GM23338 (cell line): Measurements from ENCODE around the gene EML1. TPM values are rescaled to one million over a fixed set of nuclear protein-coding genes. Genes with fewer than 3 reads are reported as not detected.

Experiments
- ATAC-seq: fragments of 200-7000 bp; cut with Tn5 transposase; 3 replicates; pipeline ENCODE4 v1.9.1; 2020
- DNase-seq: peaks from one replicate; pipeline ENCODE4 v3.0.0-alpha.2; 2015; ENCODE audit warnings: low spot score
- H2AFZ ChIP-seq: fragments of 200-600 bp; sonication (generic); 2 replicates; pipeline ENCODE4 v1.8.0; 2016; ENCODE audit warnings: antibody characterized with exemption, mild to moderate bottlenecking, moderate library complexity
- H3F3A ChIP-seq: fragments of 200-600 bp; sonication (generic); replicated peaks from 2 replicates; pipeline ENCODE4 v1.8.0; 2017; ENCODE audit warnings: antibody characterized with exemption, mixed run types, low read depth
- H3K27ac ChIP-seq: fragments of 200-600 bp; sonication (generic); 2 replicates; pipeline ENCODE4 v1.6.1; 2016; ENCODE audit warnings: low read depth
- H3K27me3 ChIP-seq: fragments of 200-600 bp; sonication (generic); 2 replicates; pipeline ENCODE4 v1.8.0; 2016; ENCODE audit warnings: mild to moderate bottlenecking, mixed run types, moderate library complexity; ENCODE audit not compliant: insufficient read depth
- H3K36me3 ChIP-seq: fragments of 200-600 bp; sonication (generic); 2 replicates; pipeline ENCODE4 v1.8.0; 2016; ENCODE audit warnings: mild to moderate bottlenecking; ENCODE audit not compliant: insufficient read depth
- H3K4me1 ChIP-seq: fragments of 200-600 bp; sonication (generic); 2 replicates; pipeline ENCODE4 v1.8.0; 2016; ENCODE audit warnings: mild to moderate bottlenecking, moderate library complexity; ENCODE audit not compliant: insufficient read depth
- H3K4me2 ChIP-seq: fragments of 200-600 bp; sonication (generic); 2 replicates; pipeline ENCODE4 v1.7.1; 2017; ENCODE audit warnings: mixed run types
- H3K4me3 ChIP-seq: fragments of 200-600 bp; sonication (generic); 2 replicates; pipeline ENCODE4 v1.6.1; 2016; ENCODE audit warnings: mixed run types
- H3K79me2 ChIP-seq: fragments of 200-600 bp; sonication (generic); replicated peaks from 2 replicates; pipeline ENCODE4 v1.8.0; 2017; ENCODE audit warnings: mild to moderate bottlenecking; ENCODE audit not compliant: insufficient read depth
- H3K9me2 ChIP-seq: fragments of 200-600 bp; sonication (generic); 2 replicates; pipeline ENCODE4 v1.8.0; 2017; ENCODE audit not compliant: insufficient read depth
- H4K20me1 ChIP-seq: fragments of 200-600 bp; sonication (generic); replicated peaks from 2 replicates; pipeline ENCODE4 v1.8.0; 2017; ENCODE audit warnings: mild to moderate bottlenecking; ENCODE audit not compliant: insufficient read depth
- H3K27ac Mint-ChIP-seq: 2 replicates; pipeline ENCODE4 v1.8.0; 2020; ENCODE audit warnings: inconsistent platforms, mild to moderate bottlenecking, moderate library complexity, mixed read lengths
- H3K27me3 Mint-ChIP-seq: 3 replicates; pipeline ENCODE4 v1.8.0; 2022; ENCODE audit warnings: low read depth, mild to moderate bottlenecking, moderate library complexity, mixed read lengths, inconsistent platforms; ENCODE audit not compliant: insufficient read depth, poor library complexity
- H3K36me3 Mint-ChIP-seq: 3 replicates; pipeline ENCODE4 v1.8.0; 2021; ENCODE audit warnings: low read depth, mild to moderate bottlenecking, inconsistent platforms, moderate library complexity, mixed read lengths
- H3K4me1 Mint-ChIP-seq: 3 replicates; pipeline ENCODE4 v1.8.0; 2020; ENCODE audit warnings: mild to moderate bottlenecking, inconsistent platforms, mixed read lengths
- H3K4me3 Mint-ChIP-seq: 3 replicates; pipeline ENCODE4 v1.8.0; 2021; ENCODE audit warnings: moderate library complexity, mild to moderate bottlenecking, inconsistent platforms, mixed read lengths
- H3K9me3 Mint-ChIP-seq: 3 replicates; pipeline ENCODE4 v1.8.0; 2020; ENCODE audit warnings: moderate library complexity, mild to moderate bottlenecking, inconsistent platforms, mixed read lengths
- CREB1 ChIP-seq: fragments of 250-450 bp; sonication (Bioruptor Pico); IDR thresholded peaks from 2 replicates; pipeline ENCODE4 v1.5.0; 2020; ENCODE audit warnings: low read depth, mild to moderate bottlenecking, moderate library complexity
- CTCF ChIP-seq, 2 experiments: fragments of 200-600 bp in 1 of 2; sonication (generic) in 1 of 2; conservative IDR thresholded peaks; 2 replicates each; pipeline versions ENCODE4 v1.5.1 to v1.6.1; 2016 to 2017; ENCODE audit warnings: antibody characterized with exemption in 2 of 2, low read depth in 2 of 2, mild to moderate bottlenecking in 2 of 2, moderate library complexity in 1 of 2
- ETS1 ChIP-seq: IDR thresholded peaks from 2 replicates; pipeline ENCODE4 v1.6.1; 2016; ENCODE audit warnings: antibody characterized with exemption
- JUNB ChIP-seq: IDR thresholded peaks from one replicate; pipeline ENCODE4 v1.6.1; 2016; ENCODE audit warnings: antibody characterized with exemption; ENCODE audit not compliant: unreplicated experiment
- NANOG ChIP-seq: IDR thresholded peaks from 2 replicates; pipeline ENCODE4 v1.6.1; 2016; ENCODE audit warnings: antibody characterized with exemption, borderline replicate concordance
- POLR2AphosphoS5 ChIP-seq: IDR thresholded peaks from 2 replicates; pipeline ENCODE4 v1.6.1; 2016; ENCODE audit warnings: antibody characterized with exemption, low read depth
- REST ChIP-seq: IDR thresholded peaks from one replicate; pipeline ENCODE4 v1.6.1; 2018; ENCODE audit warnings: antibody characterized with exemption; ENCODE audit not compliant: unreplicated experiment
- ZNF114 ChIP-seq: fragments of 250-450 bp; sonication (Bioruptor Pico); IDR thresholded peaks from 2 replicates; pipeline ENCODE4 v1.5.0; 2020; ENCODE audit warnings: mild to moderate bottlenecking, moderate library complexity
- ZNF331 ChIP-seq: fragments of 250-450 bp; sonication (Bioruptor Pico); IDR thresholded peaks from 2 replicates; pipeline ENCODE4 v1.5.0; 2020; ENCODE audit warnings: low read depth, mild to moderate bottlenecking, moderate library complexity
- polyA plus RNA-seq: library from polyadenylated mRNA; unstranded; fragments of >200 nt; fragmentation: Nextera tagmentation; extraction: Ambion mirVana; gene quantifications from 2 replicates; pipeline ENCODE4 v1.2.1, GENCODE V29; 2016
- total RNA-seq: library from RNA; depleted of rRNA; stranded (reverse); fragments of >200 nt; shearing (Covaris generic); gene quantifications from 2 replicates; pipeline ENCODE4 v1.2.3, GENCODE V29; 2014

EML1 gene
- total and polyA plus RNA-seq, 2 experiments from 2014 or later = 7.0 to 18.1 TPM

- TF ChIP-seq REST (no peak), JUNB (no peak), ETS1 (no peak), NANOG (no peak)
Observed at GRCh38 chr14:99964979-99965378, 171.8 kb downstream of the EML1 start (continued).

- peaks cover 22% of the 10 kb centered on the region for H3K4me1 ChIP-seq
- H3K36me3 Mint-ChIP-seq = peaks cover 5% of the 10 kb centered on the region; the same call in 1 of the 3 replicates
- no peaks in the 10 kb centered on the region for H4K20me1 ChIP-seq
- H3K4me3 Mint-ChIP-seq = no peak overlapping the region
- 0 out of 2 replicates have a peak, but pooled peaks cover 3% of the 10 kb centered on the region for H3F3A ChIP-seq
- H3K36me3 ChIP-seq = no peaks in the 10 kb centered on the region; the same call in 1 of the 2 replicates
- H3K27ac Mint-ChIP-seq = no peak overlapping the region
- H3K27me3 ChIP-seq = peaks cover 29% of the 10 kb centered on the region
- H3K79me2 ChIP-seq = no peaks in the 10 kb centered on the region
- ATAC-seq (no peak), DNase-seq (no peak)
- peaks cover 36% of the 10 kb centered on the region for H3K4me1 Mint-ChIP-seq
- peaks cover 12% of the 10 kb centered on the region for H3K9me3 Mint-ChIP-seq
- H3K4me2 ChIP-seq = peak overlapping the region; percentile 38; the same call in 1 of the 2 replicates
- peaks cover 31% of the 10 kb centered on the region for H3K27me3 Mint-ChIP-seq
- no peak overlapping the region for H3K4me3 ChIP-seq
- peaks cover 4% of the 10 kb centered on the region; the same call in 1 of the 2 replicates for H3K9me2 ChIP-seq
- peak overlapping the region; percentile 90 for H2AFZ ChIP-seq
- no peak overlapping the region for H3K27ac ChIP-seq
- TF ChIP-seq ETS1 (no peak), ZNF331 (CRISPR knock-in tag) (no peak), POLR2AphosphoS5 (no peak), CTCF (conservative IDR thresholded peaks at IDR 0.05; ENCODE audit: low read depth in 2 of 2) (no peak), CREB1 (CRISPR knock-in tag) (no peak), REST (no peak), JUNB (no peak), ZNF114 (CRISPR knock-in tag) (no peak)
Observed at GRCh38 chr14:99966037-99966835, 173.0 kb downstream of the EML1 start.
